NCI-H526 treated with DMSO at 0.1 percent for 48 hours (cell line): ENCODE data around the gene SGTA.

ENCODE experiments used
- DNase-seq: peaks from one replicate; lab custom pipeline; 2025; lab: John Stamatoyannopoulos, UW

SGTA gene

DNA sequence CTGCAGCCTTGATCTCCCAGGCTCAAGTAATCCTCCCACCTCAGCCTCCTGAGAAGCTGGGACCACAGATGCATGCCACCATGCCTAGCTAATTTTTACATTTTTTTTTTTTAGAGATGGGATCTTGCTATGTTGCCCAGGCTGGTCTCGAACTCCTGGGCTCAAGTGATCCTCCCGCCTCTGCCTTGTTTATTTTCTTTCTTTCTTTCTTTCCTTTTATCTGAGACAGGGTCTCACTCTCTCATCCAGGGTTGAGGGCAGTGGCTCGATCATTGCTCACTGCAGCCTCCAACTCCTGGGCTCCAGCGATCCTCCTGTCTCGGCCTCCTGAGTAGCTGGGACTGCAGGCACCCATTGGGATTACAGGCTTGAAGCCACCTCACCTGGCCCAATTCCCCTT, 76.8 kb downstream of the SGTA start:
- no peak for DNase-seq
